C1 segment of cervical spinal cord (tissue), 14 donors: ENCODE measurements around the gene PDE6B.
"Not testable (repeated sequence)": the region's sequence is repeated elsewhere in the genome, so short reads cannot be mapped to it uniquely, and the experiment has no call there.

Source experiments
- DNase-seq, 14 donors: peaks; one replicate each; lab custom pipeline; 2025; lab: John Stamatoyannopoulos, UW

PDE6B gene

DNA sequence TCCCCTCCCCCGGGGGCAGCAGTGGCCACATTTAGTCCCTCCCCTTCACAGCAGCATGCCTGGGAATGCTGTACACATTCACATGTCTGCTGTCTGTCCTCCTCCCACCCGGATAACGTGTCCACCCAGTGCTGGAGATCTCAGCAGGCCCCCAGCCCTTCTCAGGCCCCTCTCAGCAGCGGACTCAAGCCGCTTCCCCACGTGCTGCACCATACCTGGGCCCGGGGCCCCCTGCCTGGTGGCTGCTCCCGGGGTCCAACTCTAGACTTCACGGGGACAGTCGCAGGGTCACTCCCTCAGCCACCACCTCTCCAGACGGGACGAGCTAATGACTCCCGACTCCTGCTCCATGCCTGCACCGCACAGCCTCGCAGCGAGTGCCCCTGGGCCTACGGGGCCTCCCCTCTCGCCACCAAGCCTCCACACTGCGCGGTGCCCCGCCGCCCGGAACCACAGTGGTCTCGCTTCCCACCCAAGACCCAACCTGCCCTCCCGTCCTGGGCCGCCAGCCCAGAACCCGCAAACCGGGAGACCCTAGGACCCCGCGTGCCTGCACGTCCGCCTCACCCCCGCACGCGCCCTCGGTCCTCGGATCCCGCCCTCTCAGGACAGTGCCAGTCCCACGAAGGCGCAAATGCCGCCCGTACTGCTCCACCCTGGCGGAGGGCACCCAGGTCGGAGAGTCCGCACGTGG is 79.0 kb downstream of the PDE6B start:
- DNase-seq: no peak

- DNase-seq: no peak
These were observed 79.6 kb downstream of the PDE6B start for GRCh38 chr4:704971-705277.

DNA sequence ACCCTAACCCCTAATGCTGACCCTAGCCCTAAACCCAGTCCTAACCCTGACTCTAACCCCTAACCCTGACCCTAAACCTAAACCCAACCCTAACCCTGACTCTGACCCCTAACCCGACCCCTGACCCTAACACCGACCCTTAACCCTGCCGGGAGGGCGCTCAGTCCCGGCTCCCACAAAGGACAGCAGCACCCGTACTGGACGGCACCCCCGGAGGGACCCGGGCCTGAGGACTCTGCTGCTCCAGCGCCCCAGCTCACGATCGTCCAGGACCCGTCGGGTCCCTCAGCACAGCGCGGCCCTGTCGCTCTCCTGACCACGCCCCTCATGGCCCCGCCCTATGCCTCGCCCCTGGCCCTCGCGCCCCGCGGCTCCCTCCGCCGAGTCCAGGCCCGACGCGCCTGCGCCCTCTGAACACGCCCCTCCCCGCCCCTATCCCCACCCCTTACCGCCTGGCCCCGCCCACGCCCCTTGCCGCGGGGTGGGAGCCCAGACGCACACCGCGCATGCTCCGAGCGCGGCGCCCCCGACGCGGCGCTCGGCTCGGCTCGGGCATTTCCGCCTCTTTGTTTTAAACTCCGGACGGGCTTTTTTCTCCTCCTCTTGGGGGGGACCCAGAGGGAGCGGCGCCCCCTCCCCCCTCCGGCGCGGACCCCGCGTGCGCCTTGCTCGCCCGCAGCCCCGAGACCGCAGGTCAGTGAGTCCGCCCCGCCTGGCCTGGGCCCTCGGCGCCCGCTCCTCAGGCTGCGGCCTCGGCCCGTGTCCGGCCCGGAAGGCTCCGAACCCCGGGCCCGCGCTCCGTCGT is 80.1 kb downstream of the PDE6B start, which contains the start of gene PCGF3:
PCGF3 (plus strand) TSS at position 555 of the 805 bp plus-strand sequence. CDS start 27,849 bp downstream, outside the sequence.
- DNase-seq: peak; percentile 68 to 96 (median 91)

DNA sequence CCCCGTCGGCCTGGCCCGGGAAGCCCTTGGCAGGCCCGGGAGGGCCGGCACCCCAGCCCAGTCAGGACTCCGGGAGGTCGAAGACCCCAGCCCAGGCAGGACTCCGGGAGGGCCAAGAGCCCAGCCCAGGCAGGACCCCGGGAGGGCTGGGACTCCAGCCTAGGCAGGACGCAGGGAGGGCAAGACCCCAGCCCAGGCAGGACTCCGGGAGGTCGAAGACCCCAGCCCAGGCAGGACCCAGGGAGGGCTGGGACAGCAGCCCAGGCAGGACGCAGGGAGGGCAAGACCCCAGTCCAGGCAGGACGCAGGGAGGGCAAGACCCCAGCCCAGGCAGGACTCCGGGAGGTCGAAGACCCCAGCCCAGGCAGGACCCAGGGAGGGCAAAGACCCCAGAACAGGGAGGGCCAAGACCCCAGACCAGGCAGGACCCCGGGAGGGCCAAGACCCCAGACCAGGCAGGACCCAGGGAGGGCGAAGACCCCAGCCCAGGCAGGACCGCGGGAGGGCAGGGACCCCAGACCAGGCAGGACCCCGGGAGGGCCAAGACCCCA is 80.8 kb downstream of the PDE6B start:
- DNase-seq: not testable (repeated sequence)

GRCh38 chr4:706834-707598 is 81.6 kb downstream of the PDE6B start:
- DNase-seq: no peak

- no peak for DNase-seq
These were observed 82.7 kb downstream of the PDE6B start for GRCh38 chr4:707929-708630.

- DNase-seq: no peak
These were observed 83.2 kb downstream of the PDE6B start for GRCh38 chr4:708631-708933.

- DNase-seq: no peak
These were observed 84.0 kb downstream of the PDE6B start for GRCh38 chr4:709348-709747.

GRCh38 chr4:710116-710515 is 84.7 kb downstream of the PDE6B start:
- DNase-seq: no peak

GRCh38 chr4:710916-711315 is 85.5 kb downstream of the PDE6B start:
- DNase-seq: no peak

DNA sequence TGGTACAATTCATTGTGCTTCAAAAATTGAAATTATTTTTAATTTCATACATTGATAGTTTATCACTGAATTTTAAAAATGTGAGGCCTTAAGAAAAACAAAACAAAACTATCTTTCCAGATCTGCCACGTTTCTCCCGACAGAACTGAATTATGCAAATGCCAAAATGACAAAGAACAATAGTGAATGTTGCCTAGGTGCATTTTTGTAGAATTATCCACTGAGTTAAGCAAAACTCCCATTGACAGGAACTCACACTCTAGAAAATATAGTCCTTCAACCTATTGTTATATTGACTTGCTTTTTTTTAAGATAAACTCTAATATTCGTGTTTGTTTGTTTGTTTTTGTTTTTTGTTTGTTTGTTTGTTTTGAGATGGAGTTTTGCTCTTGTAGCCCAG is 86.7 kb downstream of the PDE6B start:
- DNase-seq: no peak

GRCh38 chr4:712916-713632 is 87.7 kb downstream of the PDE6B start:
- DNase-seq: no peak

- DNase-seq: no peak
These were observed 88.7 kb downstream of the PDE6B start for GRCh38 chr4:714087-714486.

- no peak for DNase-seq
These were observed 92.4 kb downstream of the PDE6B start for GRCh38 chr4:717601-718320.

- no peak for DNase-seq
These were observed 93.1 kb downstream of the PDE6B start for GRCh38 chr4:718460-718859.
